MCF 10A (cell line): ENCODE results near the gene GATA6. TPM values are rescaled to one million over a fixed set of nuclear protein-coding genes. Genes with fewer than 3 reads are reported as not detected.

Experiments
- BruUV-seq: library from RNA; stranded (reverse); fragments of 400-500 nt; replicated peaks from 2 replicates; lab custom pipeline; 2021; lab: Mats Ljungman, UMichigan
- CTCF ChIA-PET: fragments of 300-600 bp; sonication (Branson Sonifier 250); formaldehyde crosslinking; extraction: SDS; loops from one replicate; lab custom pipeline; 2021; ENCODE audit warnings: antibody characterized with exemption, inconsistent platforms; lab: Yijun Ruan, JAX
- POLR2A ChIA-PET: fragments of 300-600, 350-650 bp; sonication (Branson Sonifier 250); formaldehyde crosslinking; extraction: SDS; loops from one replicate; lab custom pipeline; 2020; ENCODE audit warnings: antibody characterized with exemption, inconsistent platforms; lab: Yijun Ruan, JAX
- DNase-seq: peaks from one replicate; pipeline ENCODE4 v3.0.0-alpha.2; 2018; ENCODE audit not compliant: unreplicated experiment
- H3K27ac Mint-ChIP-seq: one replicate; pipeline ENCODE4 v1.8.0; 2022; ENCODE audit warnings: mild to moderate bottlenecking, low read depth, mixed read lengths; ENCODE audit not compliant: unreplicated experiment
- H3K27me3 Mint-ChIP-seq: one replicate; pipeline ENCODE4 v1.8.0; 2022; ENCODE audit warnings: mixed read lengths; ENCODE audit not compliant: insufficient read depth, unreplicated experiment
- H3K36me3 Mint-ChIP-seq: one replicate; pipeline ENCODE4 v1.8.0; 2022; ENCODE audit warnings: mild to moderate bottlenecking, moderate library complexity, mixed read lengths; ENCODE audit not compliant: insufficient read depth, unreplicated experiment
- H3K4me1 Mint-ChIP-seq: one replicate; pipeline ENCODE4 v1.8.0; 2022; ENCODE audit warnings: mixed read lengths; ENCODE audit not compliant: insufficient read depth, unreplicated experiment
- H3K4me3 Mint-ChIP-seq: one replicate; pipeline ENCODE4 v1.8.0; 2022; ENCODE audit warnings: mild to moderate bottlenecking, moderate library complexity, mixed read lengths; ENCODE audit not compliant: unreplicated experiment
- H3K9me3 Mint-ChIP-seq: one replicate; pipeline ENCODE4 v1.8.0; 2022; ENCODE audit warnings: mixed read lengths; ENCODE audit not compliant: unreplicated experiment
- CTCF ChIP-seq: fragments of 200-600 bp; IDR thresholded peaks from one replicate; pipeline ENCODE4 v1.8.0; 2022; ENCODE audit warnings: antibody characterized with exemption, mild to moderate bottlenecking; ENCODE audit not compliant: unreplicated experiment
- intact Hi-C: fragments of 100-400 bp; cut with micrococcal nuclease; formaldehyde crosslinking; loops from 2 replicates; pipeline ENCODE4 v1.14.1; 2022
- total RNA-seq: library from RNA; stranded (reverse); gene quantifications from 2 replicates; pipeline ENCODE4 v1.2.3, GENCODE V29; 2022

Gene GATA6
- total RNA-seq, 1 experiment from 2014 or later = 6.7 TPM

GRCh38 chr18:22185273-22185672, 15.9 kb downstream of the GATA6 start:
- peaks cover 17% of the 10 kb centered on the region for H3K36me3 Mint-ChIP-seq
- POLR2A ChIA-PET = interaction anchor here (0.7 kb wide), 1 partner anchor 11 kb away, joined by 4 read pairs; no protein-coding TSS in a partner anchor

GRCh38 chr18:22185771-22186386, 16.5 kb downstream of the GATA6 start:
- intact Hi-C loops = no loop called here
- no peak for DNase-seq
- BruUV-seq = no TSS peak
- no peak overlapping the region for H3K27ac Mint-ChIP-seq
- H3K36me3 Mint-ChIP-seq = peaks cover 17% of the 10 kb centered on the region
- POLR2A ChIA-PET = interaction anchor here (0.7 to 0.8 kb wide), 2 partner anchors 10 to 264 kb away, joined by 3 read pairs; no protein-coding TSS in a partner anchor
- H3K4me3 Mint-ChIP-seq = no peak overlapping the region
- no peaks in the 10 kb centered on the region for H3K9me3 Mint-ChIP-seq
- TF ChIP-seq CTCF = no peak
- H3K27me3 Mint-ChIP-seq = no peaks in the 10 kb centered on the region
- CTCF ChIA-PET = no interaction called here
- H3K4me1 Mint-ChIP-seq = peaks cover 9% of the 10 kb centered on the region

More at GRCh38 chr18:22185273-22185672, 15.9 kb downstream of the GATA6 start:
- H3K4me3 Mint-ChIP-seq = no peak overlapping the region
- no peak for DNase-seq
- peaks cover 9% of the 10 kb centered on the region for H3K4me1 Mint-ChIP-seq
- no peak overlapping the region for H3K27ac Mint-ChIP-seq
- CTCF ChIA-PET = no interaction called here
- no peaks in the 10 kb centered on the region for H3K9me3 Mint-ChIP-seq
- H3K27me3 Mint-ChIP-seq = no peaks in the 10 kb centered on the region
- intact Hi-C loops = no loop called here
- no TSS peak for BruUV-seq
- no peak for TF ChIP-seq CTCF

- no peak for TF ChIP-seq CTCF
- Mint-ChIP-seq H3K9me3 (no peaks in the 10 kb centered on the region), H3K36me3 (peaks cover 17% of the 10 kb centered on the region), H3K27ac (no peak overlapping the region), H3K4me3 (no peak overlapping the region), H3K4me1 (peaks cover 9% of the 10 kb centered on the region), H3K27me3 (no peaks in the 10 kb centered on the region)
- CTCF ChIA-PET = no interaction called here
- intact Hi-C loops = no loop called here
- no peak for DNase-seq
- POLR2A ChIA-PET = interaction anchor here (0.7 to 1.3 kb wide), 3 partner anchors 10 to 263 kb away, joined by 3 read pairs; no protein-coding TSS in a partner anchor
- BruUV-seq = no TSS peak
Observed at GRCh38 chr18:22186484-22186971, 17.1 kb downstream of the GATA6 start.

GRCh38 chr18:22188559-22189267, 19.3 kb downstream of the GATA6 start:
- no peak for TF ChIP-seq CTCF
- CTCF ChIA-PET = interaction anchor here (0.5 to 0.6 kb wide), 3 partner anchors 9 to 237 kb away, joined by 3 to 5 read pairs (median 4); no protein-coding TSS in a partner anchor
- H3K9me3 Mint-ChIP-seq = no peaks in the 10 kb centered on the region
- DNase-seq = no peak
- BruUV-seq = no TSS peak
- POLR2A ChIA-PET = no interaction called here
- intact Hi-C loops = no loop called here
- peaks cover 9% of the 10 kb centered on the region for H3K4me1 Mint-ChIP-seq
- no peak overlapping the region for H3K4me3 Mint-ChIP-seq
- H3K36me3 Mint-ChIP-seq = peaks cover 7% of the 10 kb centered on the region
- no peak overlapping the region for H3K27ac Mint-ChIP-seq
- no peaks in the 10 kb centered on the region for H3K27me3 Mint-ChIP-seq
